HG03565 (cell line): ENCODE data around the gene PWP2.
"Not testable (repeated sequence)": the region's sequence is repeated elsewhere in the genome, so short reads cannot be mapped to it uniquely, and the experiment has no call there.

ENCODE experiments used
- ATAC-seq: cut with Tn5 transposase; IDR thresholded peaks from one replicate; pipeline ENCODE4 v1.9.1; 2021; ENCODE audit warnings: mild to moderate bottlenecking, moderate library complexity; ENCODE audit not compliant: unreplicated experiment

Gene PWP2

DNA sequence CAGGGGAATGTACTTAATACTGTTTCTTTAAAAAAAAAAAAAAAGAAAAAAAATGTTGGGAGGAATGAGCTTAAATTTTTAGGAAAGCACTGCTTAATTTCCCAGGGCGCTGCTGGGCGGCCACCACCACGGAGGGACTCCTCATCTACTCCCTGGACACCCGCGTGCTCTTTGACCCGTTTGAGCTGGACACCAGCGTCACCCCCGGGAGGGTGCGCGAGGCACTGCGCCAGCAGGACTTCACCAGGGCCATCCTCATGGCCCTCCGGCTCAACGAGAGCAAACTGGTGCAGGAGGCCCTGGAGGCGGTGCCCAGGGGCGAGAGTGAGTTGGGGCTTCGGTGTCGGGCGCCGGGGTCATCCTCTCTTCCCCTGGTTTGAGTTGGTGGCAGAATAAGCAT lies 20.6 kb downstream of the PWP2 start:
- not testable (repeated sequence) for ATAC-seq

DNA sequence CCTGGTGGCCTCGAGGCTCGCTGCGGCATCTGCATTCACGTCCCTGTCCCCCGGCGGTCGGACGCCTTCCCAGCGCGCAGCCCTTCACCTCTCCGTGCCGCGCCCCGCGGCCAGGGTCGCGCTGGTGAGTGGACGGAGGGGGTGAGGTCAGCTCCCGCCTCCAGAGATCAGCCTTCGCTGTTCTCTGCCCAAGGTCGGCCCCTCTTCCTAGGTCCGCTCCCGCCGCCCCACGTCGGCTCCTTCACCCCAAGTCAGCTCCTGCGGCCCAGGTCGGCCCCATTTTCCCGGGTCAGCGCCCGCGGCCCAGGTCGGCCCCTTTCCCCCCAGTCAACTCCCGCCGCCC lies 26.5 kb downstream of the PWP2 start:
- not testable (repeated sequence) for ATAC-seq

DNA sequence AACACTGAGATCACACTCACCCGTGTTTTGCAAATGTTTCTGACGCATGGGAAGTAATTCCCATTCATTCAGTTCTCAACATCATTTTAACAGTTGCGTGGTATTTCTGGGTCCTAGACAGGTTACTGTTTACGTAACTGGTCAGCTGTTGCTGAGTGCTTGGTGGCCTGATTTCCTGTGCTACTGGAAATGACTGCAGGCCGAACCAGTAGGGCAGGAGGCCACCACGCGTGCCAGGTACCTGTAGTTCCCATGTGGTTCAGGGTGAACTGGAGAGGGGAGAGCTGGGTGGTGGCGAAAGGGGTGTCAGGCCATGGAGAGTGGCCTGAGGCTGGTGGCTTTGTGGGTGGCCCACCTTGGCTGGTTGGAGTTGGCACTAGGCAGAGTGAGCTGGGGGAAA lies 27.5 kb downstream of the PWP2 start:
- ATAC-seq: not testable (repeated sequence)

DNA sequence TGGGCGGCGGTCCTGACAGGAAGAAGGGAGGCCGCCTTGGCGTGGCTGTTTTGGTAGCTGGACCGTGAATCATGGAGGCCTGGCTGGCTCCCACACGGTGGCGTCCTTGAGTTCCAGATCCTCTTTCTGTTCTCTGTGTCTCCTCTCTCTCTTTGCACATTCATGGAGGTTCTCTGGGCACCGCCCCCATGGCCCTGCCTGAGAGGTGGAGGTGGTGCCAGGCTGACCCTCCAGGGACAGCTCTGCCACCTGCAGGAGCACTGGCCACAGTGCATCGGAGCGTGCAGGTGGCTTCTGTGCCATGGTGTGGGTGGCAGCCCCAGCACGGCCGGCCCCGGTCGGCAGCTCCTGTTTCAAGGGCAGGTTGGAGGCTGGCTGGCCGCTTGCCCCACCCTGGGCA lies 30.8 kb downstream of the PWP2 start:
- ATAC-seq: not testable (repeated sequence)

DNA sequence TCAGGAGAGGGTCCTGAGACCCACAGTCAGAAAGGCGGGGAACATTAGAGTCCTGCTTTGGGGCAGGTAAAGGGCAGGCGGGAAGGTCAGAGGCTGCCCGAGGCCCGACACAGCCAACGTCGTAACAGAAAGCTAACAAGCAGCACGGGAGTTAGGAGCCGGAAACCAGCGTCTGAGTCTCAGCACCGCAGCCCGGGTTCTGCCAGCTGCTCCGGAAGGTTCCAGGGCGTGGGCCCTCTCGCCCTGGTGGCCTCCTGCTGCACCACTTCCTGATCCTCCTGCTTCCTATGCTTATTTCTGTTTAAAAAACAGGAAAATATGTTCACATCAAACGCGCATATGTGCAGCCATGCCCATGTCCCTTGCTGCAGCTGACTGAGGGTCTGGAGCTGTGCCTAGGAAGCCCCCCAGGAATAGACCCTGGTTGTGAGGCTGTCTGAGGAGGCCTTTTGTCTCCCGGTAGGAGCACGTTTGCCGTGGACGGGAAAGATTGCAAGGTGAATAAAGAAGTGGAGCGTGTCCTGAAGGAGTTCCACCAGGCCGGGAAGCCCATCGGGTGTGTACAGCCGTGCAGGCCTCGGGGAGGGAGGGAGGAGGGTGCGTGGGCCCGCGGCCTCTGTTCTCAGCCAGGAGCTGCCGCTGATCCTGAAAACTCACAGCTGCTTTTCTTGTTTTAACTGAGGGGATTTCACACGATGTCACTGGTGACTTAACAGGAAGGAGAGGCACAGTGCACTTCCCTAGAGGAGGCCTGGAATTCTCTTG lies 32.8 kb downstream of the PWP2 start:
- ATAC-seq: not testable (repeated sequence)

DNA sequence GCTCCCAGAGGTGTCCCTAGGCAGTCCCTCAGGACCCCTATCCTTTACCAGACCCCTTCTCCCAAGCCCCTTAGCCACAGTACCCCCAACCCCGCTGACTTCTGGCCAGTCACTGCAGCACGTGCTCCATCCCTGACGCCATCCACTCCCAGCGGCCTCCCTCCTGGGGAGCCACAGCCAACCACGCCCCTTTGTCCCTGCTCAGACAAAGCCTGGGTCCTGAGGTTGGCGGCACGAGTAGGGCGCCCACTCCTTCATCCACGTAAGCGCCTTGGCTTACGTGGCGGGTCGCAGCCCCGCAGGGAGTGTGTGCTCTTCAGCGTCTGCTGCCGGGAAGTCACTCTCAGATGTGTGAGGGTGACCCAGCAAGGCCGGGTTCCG lies 33.3 kb downstream of the PWP2 start:
- ATAC-seq: not testable (repeated sequence)

DNA sequence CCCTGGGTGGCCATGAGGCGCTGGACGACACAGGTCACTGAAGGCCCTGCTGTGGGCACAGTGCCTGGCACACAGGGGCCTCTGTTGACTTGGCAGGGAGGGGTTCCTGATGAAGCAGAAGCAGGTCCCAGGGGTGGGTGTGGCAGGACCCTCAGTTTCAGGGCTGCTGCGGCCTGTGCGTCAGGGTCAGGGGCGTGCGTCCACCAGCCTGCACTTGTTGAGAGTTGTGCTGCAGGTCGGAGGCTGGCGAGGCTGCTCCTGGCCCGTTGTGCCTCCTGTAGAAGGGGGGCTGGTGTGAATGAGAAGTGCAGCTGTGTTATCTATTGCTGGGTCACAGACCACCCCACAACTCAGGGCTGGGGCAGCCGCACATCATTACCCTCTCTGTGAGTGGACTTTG lies 35.3 kb downstream of the PWP2 start:
- ATAC-seq: not testable (repeated sequence)

DNA sequence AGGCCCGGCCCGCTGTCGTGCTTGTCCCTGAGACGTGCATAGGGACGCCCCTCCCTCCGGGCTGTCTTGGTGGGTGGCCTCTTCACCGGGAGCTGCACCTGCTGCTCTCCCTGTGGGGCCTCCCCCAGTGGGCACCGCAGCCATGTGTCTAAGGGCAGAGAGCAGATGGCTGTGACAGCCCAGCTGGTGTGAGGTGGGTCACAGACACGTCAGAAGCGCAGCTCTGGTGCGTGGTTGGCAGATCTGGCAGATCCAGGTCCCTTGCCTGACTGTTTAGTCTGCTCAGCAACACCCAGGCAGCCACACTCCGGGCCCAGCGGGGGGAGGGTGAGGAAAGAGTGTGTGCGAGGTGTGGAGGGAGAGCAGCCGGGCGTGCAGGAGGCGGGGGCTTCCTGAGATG lies 36.2 kb downstream of the PWP2 start:
- ATAC-seq: not testable (repeated sequence)

DNA sequence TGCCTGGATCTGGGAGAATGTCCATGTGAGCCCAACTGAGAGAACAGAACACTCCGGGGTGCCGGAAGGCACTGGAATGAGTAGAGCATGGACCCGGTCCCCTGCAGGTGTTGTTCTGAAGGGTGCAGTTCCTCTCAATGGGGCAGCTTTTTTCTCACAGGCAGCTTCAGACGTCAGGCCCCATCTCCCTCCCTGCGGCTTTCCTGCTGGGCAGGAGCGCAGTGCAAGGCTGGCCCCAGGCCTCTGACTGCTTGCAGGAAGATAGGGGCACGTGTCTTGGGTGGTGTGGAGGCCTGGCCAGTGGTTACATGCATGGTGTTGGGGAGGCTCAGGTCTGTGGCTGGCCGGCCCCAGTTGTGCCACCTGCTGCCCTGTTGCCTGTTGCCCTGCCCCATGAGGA lies 36.8 kb downstream of the PWP2 start:
- ATAC-seq: not testable (repeated sequence)

DNA sequence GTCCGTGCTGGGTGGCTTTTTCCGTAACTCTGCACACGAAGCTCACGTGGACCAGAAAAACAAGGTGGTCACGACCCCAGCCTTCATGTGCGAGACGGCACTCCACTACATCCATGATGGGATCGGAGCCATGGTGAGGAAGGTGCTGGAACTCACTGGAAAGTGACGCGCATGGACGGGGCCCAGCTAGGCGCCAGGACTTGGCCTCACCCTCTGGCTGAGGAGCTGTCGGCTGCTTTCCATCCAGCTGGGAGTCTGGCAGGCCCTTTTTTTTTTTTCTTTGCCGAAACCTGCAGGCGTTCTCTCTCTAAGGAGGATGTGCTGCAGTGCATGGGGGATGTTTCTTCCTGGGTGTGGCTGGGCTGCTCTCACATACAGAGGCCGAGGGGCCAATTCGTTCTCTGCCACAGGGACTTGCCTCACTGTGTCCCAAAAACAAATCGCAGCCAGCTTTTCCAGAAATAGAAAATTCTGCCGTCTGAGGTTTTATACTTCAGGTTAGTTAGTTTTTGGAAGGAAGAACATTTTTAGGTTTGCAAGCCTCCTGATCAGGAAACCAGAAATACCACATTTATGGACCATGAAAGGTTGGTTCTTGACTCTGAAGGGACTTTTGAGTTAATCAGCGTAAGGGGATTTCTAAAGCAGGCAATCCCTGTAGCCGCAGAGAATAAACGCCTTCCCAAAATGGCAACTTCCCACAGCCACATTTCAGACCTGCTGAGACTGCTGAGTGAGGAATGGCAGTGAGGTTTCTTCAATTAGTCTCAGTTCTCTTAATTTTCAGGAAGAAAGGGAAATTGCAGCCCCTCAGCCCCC lies 37.8 kb downstream of the PWP2 start:
- ATAC-seq: not testable (repeated sequence)

DNA sequence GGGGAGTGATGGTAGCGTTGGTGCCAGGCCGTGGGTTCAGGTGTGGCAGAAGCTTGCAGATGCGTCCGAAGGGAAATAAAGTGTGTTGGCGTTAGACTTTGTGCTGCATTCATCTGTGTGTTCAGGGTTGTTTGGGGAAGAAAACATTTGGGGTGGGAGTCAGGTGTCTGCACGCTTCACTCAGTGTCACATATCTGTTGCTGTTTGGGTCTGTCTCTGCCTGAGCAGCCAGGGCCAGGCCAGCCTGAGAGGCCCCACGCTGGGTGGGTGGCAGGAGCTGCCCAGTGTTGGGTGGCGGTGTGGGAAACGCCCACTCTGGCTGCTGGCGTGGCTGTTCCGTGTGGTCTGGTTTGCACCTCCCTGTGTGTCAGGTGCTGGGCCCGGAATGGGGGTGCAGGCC lies 38.4 kb downstream of the PWP2 start:
- ATAC-seq: not testable (repeated sequence)

DNA sequence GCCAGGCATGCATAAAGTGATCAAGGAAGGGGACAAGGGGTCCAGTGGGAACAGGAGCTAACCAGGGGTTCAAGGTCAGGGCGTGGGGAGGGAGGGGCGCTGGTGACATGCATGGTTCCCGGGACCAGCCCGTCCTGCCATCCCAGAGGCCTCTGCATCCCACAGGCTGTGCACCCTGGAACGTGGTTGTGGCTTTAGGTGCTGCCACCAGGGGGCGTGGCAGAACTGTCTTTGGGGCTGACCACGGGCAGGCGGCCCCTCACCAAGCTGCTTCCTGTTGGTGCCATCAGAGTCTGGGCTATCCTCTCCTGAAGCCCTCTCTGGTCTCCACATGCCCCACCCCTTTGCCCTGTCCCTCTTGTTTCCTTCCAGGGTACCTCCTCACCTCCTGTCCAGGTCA lies 39.9 kb downstream of the PWP2 start:
- not testable (repeated sequence) for ATAC-seq

DNA sequence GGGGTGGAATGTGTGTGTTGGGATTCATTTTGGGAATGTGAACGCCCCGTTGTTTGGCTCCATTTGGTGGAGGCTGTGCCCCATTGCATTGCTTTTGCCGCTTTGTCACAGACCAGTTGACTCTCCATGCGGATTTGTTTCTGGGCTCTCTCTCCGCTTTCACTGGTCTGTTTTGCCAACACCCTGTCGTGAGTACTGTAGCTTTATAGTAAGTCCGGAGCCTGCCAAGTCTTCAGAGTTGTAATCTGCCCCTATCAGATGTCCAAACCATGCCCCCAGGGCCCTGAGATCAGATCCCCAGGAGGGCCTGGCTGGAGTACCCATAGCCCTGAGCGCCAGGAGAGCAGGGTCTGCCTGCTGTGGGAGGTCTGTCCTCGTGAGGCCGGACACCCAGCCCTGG lies 43.1 kb downstream of the PWP2 start:
- not testable (repeated sequence) for ATAC-seq

DNA sequence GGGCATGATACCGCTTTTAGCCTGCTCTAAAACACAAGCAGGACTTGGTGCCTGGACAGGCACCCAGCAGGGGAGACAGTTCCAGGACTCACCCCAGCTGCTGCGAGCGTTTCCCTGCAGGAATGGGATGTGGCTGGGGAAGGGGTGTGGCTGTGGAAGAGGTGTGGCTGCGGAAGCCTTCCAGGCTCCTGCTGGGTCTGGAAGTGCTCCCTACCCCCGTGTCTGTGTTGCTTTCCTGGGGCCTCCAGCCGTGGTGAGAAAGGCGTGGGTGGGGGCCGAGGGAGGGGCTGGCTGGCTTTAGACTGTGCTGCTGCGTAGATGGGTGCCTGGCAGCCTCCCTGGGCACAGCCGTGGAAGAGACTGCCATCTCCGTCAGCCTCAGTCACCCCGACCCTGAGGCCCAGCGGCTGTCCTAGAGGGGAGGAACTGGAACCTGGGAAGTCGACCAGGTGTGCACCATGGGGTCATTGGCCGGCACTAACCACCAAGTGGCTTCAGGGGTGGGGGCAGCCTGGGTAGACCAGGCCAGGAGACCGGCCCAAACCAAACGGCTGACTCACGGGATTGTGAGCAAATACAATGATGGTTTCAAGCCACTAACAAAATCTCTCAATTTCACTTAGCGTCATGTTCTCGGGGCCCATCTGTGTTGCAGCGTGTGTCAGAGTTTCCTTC lies 46.2 kb downstream of the PWP2 start:
- not testable (repeated sequence) for ATAC-seq

DNA sequence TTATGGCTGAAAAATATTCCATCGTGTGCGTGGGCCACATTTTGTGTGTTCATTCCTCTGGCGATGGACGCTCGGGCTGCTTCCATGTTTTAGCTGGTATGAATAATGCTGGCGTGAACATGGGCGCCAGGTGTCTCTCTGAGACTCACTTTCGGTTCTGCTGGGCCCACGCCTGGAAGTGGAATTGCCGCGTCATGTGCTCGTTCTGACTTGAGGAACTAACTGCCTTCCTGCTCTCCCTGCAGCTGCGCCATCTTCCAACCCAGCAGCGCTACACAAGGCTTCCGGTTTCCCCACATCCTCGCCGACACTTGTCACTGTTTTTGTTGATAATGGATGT lies 46.7 kb downstream of the PWP2 start:
- not testable (repeated sequence) for ATAC-seq

DNA sequence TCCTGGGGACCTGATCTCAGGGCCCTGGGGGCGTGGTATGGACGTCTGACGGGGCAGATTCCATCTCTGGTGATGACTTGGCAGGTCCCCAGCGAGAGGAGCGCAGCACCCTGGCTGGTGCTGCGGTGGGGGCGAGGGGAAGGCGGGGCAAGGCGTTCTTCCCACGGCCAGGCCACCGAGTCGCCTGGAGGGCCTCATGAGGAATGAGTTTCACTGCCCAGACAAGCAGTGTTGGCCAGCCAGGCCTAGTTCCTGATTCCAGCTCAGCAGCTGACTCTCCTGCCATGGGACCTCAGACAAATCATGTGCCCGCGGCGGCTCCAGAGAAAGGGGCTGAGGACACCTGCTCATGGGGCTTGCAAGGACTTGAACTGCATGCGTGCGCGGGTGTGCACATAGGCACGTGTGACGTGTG lies 47.6 kb downstream of the PWP2 start:
- ATAC-seq: peak; percentile 13

DNA sequence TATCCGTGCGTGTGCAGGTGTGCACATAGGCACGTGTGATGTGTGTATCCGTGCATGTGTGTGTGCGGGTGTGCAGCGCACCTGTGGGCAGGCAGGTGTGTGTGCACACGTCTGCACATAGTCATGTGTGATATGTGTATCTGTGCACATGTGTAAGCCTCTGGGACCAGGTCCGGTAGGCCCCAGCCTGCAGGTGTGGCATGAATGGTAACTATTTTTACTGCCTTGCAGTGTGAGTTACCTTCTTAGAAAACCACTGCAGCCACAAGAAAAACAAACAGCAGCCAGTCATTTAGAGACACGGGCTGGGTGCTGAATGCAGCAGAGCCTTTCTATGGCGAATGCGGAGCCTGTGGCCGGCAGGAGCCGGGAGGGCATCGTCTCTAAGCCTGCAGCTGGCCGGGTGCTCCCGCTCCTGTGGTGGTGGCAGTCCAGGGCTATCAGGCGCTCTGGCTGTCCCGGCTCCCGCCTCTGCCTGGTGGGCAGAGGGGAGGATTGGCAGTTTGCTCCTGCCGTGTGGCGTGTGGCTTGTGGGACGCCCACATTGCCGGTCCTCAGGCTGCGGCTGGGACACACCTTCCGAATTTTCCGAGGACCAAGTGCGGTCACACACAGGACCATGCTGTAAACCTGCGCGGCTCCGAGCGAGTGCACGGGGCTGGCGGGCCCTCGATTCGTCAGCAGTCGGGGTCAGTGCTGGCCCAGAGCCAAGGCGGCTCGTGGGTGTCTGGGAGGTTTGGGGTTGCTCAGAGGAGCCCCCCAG lies 48.2 kb downstream of the PWP2 start:
- ATAC-seq: peak; percentile 46

DNA sequence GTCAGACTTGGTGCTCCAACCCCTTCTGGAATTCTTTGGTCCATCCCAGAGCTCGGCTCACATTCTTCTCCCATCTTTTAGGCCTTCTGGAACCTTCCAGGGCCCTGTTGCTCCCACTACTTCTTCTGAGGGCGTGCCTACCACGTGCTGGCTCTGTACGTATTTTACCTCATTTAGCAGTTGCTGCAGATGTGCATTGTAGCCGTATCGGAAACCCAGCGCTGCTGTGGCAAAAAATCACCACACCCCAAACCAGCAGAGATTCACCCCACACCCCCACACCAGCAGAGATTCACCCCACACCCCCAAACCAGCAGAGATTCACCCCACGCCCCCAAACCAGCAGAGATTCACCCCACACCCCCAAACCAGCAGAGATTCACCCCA lies 48.8 kb downstream of the PWP2 start:
- ATAC-seq: not testable (repeated sequence)

DNA sequence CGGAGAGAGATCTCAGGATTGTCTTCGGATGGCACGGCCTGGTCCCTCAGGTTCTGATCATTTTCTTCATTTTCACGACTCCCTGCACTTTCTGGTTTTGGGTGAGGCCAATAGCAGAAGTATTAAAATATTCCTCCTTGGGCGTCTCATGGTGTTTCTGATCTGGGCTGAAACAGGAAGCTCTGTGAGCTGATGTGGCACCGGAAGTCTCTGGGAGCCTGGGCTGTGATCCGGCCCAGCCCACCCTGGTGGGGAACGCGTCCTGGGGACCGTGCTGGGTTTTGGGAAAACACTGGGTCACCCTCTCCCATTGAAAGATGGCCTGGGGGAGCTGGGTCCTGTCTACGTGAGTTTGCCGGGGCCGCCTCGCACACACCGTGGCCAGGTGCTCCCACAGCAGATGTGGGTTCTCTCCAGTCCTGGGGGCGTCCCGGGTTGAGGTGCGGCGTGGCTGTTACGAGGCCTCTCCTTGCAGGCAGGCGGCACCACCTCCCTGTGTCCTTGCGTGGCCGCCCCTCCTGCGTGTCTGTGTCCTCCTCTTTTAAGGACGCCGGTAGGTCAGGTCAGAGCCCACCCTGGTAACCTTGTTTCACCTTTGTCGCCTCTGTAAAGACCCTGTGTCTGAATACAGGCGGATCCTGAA lies 50.4 kb downstream of the PWP2 start:
- not testable (repeated sequence) for ATAC-seq

DNA sequence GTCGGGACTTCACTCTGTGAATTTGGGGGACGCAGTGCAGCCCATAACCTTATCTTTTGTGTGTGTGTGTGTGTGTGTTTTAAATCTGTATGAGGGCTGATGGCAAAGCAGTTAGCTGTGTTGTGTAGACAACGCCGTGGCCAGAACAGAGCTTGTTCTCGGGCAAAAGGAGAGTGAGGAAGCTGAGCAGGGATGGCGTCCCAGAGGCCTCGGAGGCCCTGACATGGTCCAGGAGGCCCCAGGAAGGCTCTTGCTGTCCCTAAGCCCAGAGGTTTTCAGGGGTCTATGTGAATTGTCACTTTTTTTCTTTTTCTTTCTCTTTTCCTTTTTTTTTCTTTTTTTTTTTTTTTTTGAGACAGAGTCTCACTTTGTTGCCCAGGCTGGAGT lies 50.9 kb downstream of the PWP2 start:
- ATAC-seq: not testable (repeated sequence)
